Breast epithelium (tissue), 4 donors: ENCODE data around the gene FPR2. TPM values are rescaled to one million over a fixed set of nuclear protein-coding genes. Genes with fewer than 3 reads are reported as not detected.

Experiments
- DNase-seq, 2 donors: peaks; one replicate each; pipeline ENCODE4 v3.0.0-alpha.2; 2019; ENCODE audit warnings: low spot score in 2 of 2
- H3K27ac ChIP-seq, 2 donors: fragments of 200-600 bp; sonication (generic) in 1 of 2; one replicate each; pipeline ENCODE4 v1.5.1; 2016 to 2019; ENCODE audit warnings: mild to moderate bottlenecking in 1 of 2
- H3K27me3 ChIP-seq, 2 donors: fragments of 200-600 bp; sonication (generic) in 1 of 2; one replicate each; pipeline versions ENCODE4 v1.5.1 to v1.6.0; 2017 to 2019; ENCODE audit warnings: control low read depth in 1 of 2, mild to moderate bottlenecking in 1 of 2
- H3K36me3 ChIP-seq: fragments of 200-600 bp; one replicate; pipeline ENCODE4 v1.5.1; 2019
- H3K4me1 ChIP-seq, 2 donors: fragments of 200-600 bp; sonication (generic); one replicate each; pipeline ENCODE4 v1.5.1; 2016 to 2019; ENCODE audit warnings: control low read depth in 1 of 2
- H3K4me3 ChIP-seq, 3 donors: fragments of 200-600 bp; sonication (generic); 1 replicate in 2 of 3; 2 replicates in 1 of 3; pipeline ENCODE4 v1.5.1; 2016 to 2019; ENCODE audit warnings: mild to moderate bottlenecking in 3 of 3, moderate library complexity in 2 of 3
- H3K9me3 ChIP-seq, 2 donors: fragments of 200-600 bp; sonication (generic) in 1 of 2; one replicate each; pipeline ENCODE4 v1.5.1; 2016 to 2019; ENCODE audit warnings: control low read depth in 1 of 2
- POLR2A ChIP-seq: fragments of 450-650 bp; IDR thresholded peaks from one replicate; pipeline ENCODE4 v1.6.1; 2016; ENCODE audit warnings: antibody characterized with exemption, mild to moderate bottlenecking, moderate library complexity
- POLR2AphosphoS5 ChIP-seq, 3 donors: sonication (generic); formaldehyde crosslinking; IDR thresholded peaks; one replicate each; pipeline ENCODE4 v1.6.1; 2017; ENCODE audit warnings: antibody characterized with exemption in 3 of 3
- intact Hi-C: fragments of 100-400 bp; cut with DNase I; formaldehyde crosslinking; loops from one replicate; pipeline ENCODE4 v1.15.1; 2023; ENCODE audit warnings: low total_unique reads
- total RNA-seq, 3 donors: library from RNA; depleted of rRNA; stranded (reverse); fragments of >200 nt; gene quantifications; one replicate each; pipeline ENCODE4 v1.1.0, GENCODE V29; 2016
- TF ChIP-seq, protein P1 (sequence below), 3 donors: fragments of 450-650 bp; IDR thresholded peaks; one replicate each; pipeline ENCODE4 v1.5.1; 2016 to 2017; ENCODE audit warnings: antibody characterized with exemption in 3 of 3, mild to moderate bottlenecking in 3 of 3, moderate library complexity in 3 of 3

Gene FPR2
- total RNA-seq, 3 donors from 2014 or later, result 0.15 to 0.98 (median 0.32) TPM

DNA sequence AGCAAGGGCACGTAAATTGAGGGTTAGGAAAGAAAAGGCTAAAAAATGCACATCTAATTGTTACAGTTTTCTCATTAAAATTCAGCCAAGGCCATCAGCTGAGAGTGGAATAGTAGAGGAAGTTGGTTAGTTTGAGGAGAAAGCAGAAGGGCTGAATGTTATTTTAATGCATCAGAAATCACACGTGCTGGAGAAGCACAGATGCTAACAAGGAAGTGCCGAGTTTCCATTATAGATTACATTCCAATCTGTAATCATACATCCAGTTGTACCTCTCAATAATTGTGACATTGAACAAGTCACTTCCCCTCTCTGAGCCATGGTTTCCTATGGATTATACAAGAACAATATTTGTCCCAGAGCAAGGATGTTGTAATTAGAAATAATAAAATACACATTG is 59.0 kb downstream of the FPR2 start:
- Histone ChIP-seq H3K27ac (no peak overlapping the region), H3K4me3 (no peak overlapping the region), H3K36me3 (no peaks in the 10 kb centered on the region), H3K9me3 (no peaks in the 10 kb centered on the region), H3K27me3 (no peaks in the 10 kb centered on the region), H3K4me1 (no peaks in the 10 kb centered on the region)
- intact Hi-C loops, result no loop called here
- TF ChIP-seq POLR2A (no peak), POLR2AphosphoS5 (IDR thresholded peaks at IDR 0.05) (no peak)
- TF ChIP-seq, protein P1, sequence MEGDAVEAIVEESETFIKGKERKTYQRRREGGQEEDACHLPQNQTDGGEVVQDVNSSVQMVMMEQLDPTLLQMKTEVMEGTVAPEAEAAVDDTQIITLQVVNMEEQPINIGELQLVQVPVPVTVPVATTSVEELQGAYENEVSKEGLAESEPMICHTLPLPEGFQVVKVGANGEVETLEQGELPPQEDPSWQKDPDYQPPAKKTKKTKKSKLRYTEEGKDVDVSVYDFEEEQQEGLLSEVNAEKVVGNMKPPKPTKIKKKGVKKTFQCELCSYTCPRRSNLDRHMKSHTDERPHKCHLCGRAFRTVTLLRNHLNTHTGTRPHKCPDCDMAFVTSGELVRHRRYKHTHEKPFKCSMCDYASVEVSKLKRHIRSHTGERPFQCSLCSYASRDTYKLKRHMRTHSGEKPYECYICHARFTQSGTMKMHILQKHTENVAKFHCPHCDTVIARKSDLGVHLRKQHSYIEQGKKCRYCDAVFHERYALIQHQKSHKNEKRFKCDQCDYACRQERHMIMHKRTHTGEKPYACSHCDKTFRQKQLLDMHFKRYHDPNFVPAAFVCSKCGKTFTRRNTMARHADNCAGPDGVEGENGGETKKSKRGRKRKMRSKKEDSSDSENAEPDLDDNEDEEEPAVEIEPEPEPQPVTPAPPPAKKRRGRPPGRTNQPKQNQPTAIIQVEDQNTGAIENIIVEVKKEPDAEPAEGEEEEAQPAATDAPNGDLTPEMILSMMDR (IDR thresholded peaks at IDR 0.05), result no peak
- DNase-seq, result no peak

Other genes with a start within 250 kb of the FPR2 start
- gene SIGLEC6, start 229.5 kb upstream of the FPR2 start, total RNA-seq, result 1 to 10 TPM in 1 of 3 donors, under 1 TPM in 1, not detected in 1; 0.73 to 4.8 TPM
- 10 to 100 TPM in 1 of 3 donors, 1 to 10 TPM in 2; 4.3 to 12.1 (median 8.9) TPM for gene ZNF175, start 189.9 kb upstream of the FPR2 start, total RNA-seq
- 1 to 10 TPM in 2 of 3 donors, not detected in 1; 1.6 to 1.8 TPM for gene SIGLEC5, start 130.8 kb upstream of the FPR2 start, total RNA-seq
- gene SIGLEC14, start 114.4 kb upstream of the FPR2 start, total RNA-seq, result 1 to 10 TPM in 2 of 3 donors, not detected in 1; 2.0 to 5.9 TPM
- 10 to 100 TPM in 2 of 3 donors, 1 to 10 TPM in 1; 9.1 to 29.3 (median 27.2) TPM for gene SPACA6, start 67.8 kb upstream of the FPR2 start, total RNA-seq
- 10 to 100 TPM in 1 of 3 donors, 1 to 10 TPM in 1, under 1 TPM in 1; 0.33 to 61.8 (median 4.2) TPM for gene HAS1, start 37.2 kb upstream of the FPR2 start, total RNA-seq
- gene FPR1, start 9.3 kb upstream of the FPR2 start, total RNA-seq, result 10 to 100 TPM in 2 of 3 donors, 1 to 10 TPM in 1; 6.0 to 14.9 (median 13.1) TPM
- 10 to 100 TPM in 2 of 3 donors, 1 to 10 TPM in 1; 3.9 to 20.0 (median 12.0) TPM for gene FPR3, start 34.0 kb downstream of the FPR2 start, total RNA-seq
- gene ZNF577, start 126.8 kb downstream of the FPR2 start, total RNA-seq, result 10 to 100 TPM; 19.5 to 46.4 (median 21.0) TPM
- 10 to 100 TPM; 11.7 to 22.8 (median 15.4) TPM for gene ZNF649, start 143.8 kb downstream of the FPR2 start, total RNA-seq
- gene ZNF613, start 166.3 kb downstream of the FPR2 start, total RNA-seq, result 10 to 100 TPM in 1 of 3 donors, 1 to 10 TPM in 2; 5.9 to 13.5 (median 7.9) TPM
- 10 to 100 TPM; 14.1 to 31.2 (median 14.4) TPM for gene ZNF350, start 225.7 kb downstream of the FPR2 start, total RNA-seq
- 10 to 100 TPM; 15.4 to 35.9 (median 27.2) TPM for gene ZNF615, start 247.0 kb downstream of the FPR2 start, total RNA-seq